ENCODE results near the gene POFUT1.
"Not testable (repeated sequence)": the region's sequence is repeated elsewhere in the genome, so short reads cannot be mapped to it uniquely, and the experiment has no call there.

Gene POFUT1

DNA sequence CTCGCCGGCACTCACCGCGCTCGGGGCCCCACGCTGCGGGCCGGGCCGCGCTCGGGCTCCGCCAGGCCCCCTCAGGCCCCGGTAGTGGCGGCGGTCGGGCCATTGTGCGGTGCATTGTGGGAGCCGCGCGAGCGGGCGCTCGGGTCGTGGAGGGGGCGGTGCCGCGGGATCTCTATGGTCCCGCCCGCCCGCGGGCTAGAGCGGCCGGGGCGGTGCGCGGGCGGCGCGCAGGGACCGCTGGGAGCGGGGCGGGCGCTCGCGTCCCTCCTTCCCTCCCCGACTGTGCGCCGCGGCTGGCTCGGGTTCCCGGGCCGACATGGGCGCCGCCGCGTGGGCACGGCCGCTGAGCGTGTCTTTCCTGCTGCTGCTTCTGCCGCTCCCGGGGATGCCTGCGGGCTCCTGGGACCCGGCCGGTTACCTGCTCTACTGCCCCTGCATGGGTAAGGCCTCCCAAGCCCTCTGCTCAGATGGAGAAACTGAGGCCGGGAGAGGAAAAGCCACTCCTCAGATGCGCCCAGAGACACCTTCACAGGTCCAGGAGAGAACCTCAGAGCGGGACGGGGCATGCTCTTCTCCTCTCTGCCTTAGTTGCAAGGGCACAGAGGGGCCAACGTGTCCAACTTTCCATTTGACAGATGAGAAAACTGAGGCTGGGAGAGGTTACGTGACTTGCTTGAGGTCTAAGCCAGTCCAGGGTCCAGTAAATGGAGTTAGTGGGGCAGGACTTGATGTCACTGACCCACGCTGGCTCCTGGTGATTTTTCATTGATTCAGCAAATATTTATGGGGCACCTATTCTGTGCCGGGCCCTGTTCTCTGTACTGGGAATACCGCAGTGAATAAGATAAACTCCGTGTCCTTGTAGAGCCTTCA lies at the start of gene POFUT1, which contains the start of gene PLAGL2:
Gene POFUT1, plus strand, starts transcription at position 255 of the 873 bp plus-strand sequence. Its CDS starts 62 bp downstream, at position 317.
Gene PLAGL2, minus strand, starts transcription at position 118 of the 873 bp plus-strand sequence. CDS start 5,565 bp downstream, outside the sequence.
- DNase-seq = peak; percentile 91

- no peak for DNase-seq
Measured at GRCh38 chr20:32158351-32158750, 49.3 kb upstream of the POFUT1 start.

DNA sequence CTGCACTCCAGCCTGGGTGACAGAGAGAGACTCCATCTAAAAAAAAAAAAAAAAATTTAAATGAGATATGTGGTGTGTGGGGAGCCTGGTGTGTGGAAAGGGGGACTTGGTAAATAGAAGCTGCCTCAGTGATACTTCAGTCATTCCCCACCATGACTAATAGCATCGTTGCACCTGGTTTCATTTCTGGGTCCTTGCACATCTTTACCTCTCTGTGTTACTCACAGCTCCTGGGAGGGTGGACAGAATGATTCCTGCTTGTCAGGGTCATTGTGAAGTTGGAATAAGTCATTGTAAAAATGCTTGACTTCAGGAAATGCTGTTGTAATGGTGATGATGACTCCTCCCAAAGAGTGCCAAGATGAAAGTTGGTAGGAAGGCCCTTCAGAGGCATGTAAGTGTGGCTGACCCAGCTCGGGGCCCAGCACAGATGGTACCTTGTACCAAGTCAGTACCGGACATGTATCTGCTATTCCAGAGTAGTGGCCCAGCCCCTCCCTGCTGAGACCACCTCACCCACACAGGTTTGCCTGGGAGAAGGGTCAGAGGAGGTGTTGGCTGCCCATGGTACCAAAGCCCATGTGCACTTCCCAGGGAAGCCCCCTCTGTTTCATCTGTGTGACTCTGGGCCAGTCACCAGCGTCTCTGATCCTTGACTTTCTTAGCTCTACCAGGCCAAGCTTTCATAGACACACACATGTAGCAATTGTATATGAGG lies 48.6 kb upstream of the POFUT1 start:
- DNase-seq = no peak

GRCh38 chr20:32159766-32160221 lies 47.9 kb upstream of the POFUT1 start:
- DNase-seq = no peak

DNA sequence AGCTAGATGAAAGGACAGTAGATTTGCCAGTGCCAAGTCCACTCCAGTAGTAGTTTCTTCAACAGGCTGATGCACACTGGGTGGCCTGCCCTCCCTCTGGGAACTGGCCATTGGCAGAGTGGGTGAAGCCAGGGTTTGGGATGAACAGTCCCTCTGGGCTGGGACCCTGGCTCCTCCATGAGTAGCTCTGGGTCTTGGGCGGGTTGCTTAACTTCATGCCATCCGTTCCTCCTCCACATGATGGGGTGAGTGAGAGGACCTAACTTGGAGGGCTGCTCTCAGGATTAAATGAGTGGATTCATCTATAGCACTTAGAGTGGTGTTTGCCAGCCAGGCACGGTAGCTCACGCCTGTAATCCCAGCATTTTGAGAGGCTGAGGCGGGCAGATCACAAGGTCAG lies 47.3 kb upstream of the POFUT1 start:
- no peak for DNase-seq

DNA sequence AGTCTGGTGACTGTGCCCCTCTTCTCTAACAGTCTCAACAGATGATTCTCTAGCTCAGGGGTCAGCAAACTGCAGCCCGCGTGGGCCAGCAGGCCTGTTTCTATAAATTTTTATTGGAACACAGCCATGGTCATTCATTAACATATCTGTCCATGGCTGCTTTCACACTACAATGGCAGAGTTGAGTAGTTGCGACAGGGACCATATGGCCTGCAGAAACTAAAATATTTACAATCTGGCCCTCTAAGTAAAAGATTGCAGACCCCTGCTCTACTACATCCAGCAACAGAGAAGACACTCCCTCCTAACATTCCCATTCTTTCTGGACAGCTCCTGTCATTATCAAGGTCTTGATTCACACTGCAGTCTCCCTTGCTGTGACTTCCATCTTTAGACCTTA lies 45.3 kb upstream of the POFUT1 start:
- no peak for DNase-seq

GRCh38 chr20:32163951-32164350 lies 43.7 kb upstream of the POFUT1 start:
- DNase-seq = no peak

DNA sequence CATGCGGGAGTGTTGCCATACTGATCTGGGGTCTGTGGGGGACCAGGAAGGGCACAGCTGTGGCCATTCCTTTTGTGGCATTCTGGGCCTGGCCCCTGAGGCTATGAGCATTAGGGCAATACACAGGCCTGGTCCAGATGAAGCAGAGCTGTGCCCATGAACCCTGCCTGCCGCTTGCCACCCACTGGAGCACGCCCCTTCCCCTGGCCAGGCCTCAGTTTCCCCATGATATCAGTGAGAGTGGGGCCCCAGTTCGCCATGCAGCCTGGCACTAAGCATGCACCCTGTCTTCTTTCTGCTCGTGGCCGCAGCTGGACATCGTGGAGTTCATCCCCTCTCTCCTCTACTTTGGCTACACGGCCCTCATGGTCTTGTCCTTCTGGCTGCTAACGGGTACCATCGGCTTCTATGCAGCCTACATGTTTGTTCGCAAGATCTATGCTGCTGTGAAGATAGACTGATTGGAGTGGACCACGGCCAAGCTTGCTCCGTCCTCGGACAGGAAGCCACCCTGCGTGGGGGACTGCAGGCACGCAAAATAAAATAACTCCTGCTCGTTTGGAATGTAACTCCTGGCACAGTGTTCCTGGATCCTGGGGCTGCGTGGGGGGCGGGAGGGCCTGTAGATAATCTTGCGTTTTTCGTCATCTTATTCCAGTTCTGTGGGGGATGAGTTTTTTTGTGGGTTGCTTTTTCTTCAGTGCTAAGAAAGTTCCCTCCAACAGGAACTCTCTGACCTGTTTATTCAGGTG lies 42.5 kb upstream of the POFUT1 start:
- no peak for DNase-seq

DNA sequence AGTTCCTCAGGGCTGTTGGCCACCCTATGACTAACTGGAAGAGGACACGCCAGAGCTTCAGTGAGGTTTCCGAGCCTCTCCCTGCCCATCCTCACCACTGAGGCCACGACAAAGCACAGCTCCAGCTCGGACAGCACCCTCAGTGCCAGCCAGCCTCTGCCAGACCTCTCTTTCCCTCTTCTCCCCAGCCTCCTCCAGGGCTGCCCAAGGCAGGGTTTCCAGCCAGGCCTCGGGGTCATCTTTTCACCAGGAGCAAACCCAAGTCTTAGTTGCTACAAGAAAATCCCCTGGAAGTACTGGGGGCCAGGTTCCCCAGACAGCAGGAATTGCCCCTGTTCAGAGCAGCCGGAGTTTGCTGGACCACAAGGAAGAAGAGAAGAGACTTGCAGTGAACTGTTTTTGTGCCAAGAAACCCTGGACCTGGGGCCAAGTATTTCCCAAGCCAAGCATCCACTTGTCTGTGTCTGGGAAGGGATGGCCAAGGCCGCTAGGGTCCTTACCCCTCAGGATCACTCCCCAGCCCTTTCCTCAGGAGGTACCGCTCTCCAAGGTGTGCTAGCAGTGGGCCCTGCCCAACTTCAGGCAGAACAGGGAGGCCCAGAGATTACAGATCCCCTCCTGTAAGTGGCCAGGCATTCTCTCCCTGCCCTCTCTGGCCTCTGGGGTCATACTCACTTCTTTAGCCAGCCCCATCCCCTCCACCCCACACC lies 41.7 kb upstream of the POFUT1 start:
- no peak for DNase-seq

GRCh38 chr20:32167552-32167951 lies 40.1 kb upstream of the POFUT1 start:
- no peak for DNase-seq

- DNase-seq = no peak
Measured at GRCh38 chr20:32168184-32168910, 39.3 kb upstream of the POFUT1 start.

- DNase-seq = not testable (repeated sequence)
Measured at GRCh38 chr20:32177696-32178095, 30.0 kb upstream of the POFUT1 start.

- DNase-seq = no peak
Measured at GRCh38 chr20:32179515-32179914, 28.2 kb upstream of the POFUT1 start.

GRCh38 chr20:32179934-32180333 lies 27.7 kb upstream of the POFUT1 start:
- DNase-seq = no peak

DNA sequence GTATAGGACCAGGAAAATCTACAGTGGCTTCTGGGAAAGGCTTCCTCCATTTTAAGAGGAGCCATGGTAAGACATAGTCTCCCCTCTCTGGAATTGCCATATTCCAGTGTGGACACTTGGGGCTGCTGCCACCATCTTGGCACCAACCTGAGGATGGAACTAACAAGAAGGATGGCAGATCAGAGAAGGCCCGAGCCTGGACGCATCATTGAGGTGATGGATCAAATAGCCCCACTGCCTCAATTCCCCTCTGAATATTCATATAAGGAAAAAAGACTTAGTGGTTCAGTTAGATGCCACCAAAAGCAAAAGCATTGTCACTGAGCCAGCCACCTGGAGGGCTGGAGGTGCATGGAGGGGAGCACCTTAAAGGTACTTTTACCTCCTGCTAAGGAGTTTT lies 26.1 kb upstream of the POFUT1 start:
- DNase-seq = no peak

DNA sequence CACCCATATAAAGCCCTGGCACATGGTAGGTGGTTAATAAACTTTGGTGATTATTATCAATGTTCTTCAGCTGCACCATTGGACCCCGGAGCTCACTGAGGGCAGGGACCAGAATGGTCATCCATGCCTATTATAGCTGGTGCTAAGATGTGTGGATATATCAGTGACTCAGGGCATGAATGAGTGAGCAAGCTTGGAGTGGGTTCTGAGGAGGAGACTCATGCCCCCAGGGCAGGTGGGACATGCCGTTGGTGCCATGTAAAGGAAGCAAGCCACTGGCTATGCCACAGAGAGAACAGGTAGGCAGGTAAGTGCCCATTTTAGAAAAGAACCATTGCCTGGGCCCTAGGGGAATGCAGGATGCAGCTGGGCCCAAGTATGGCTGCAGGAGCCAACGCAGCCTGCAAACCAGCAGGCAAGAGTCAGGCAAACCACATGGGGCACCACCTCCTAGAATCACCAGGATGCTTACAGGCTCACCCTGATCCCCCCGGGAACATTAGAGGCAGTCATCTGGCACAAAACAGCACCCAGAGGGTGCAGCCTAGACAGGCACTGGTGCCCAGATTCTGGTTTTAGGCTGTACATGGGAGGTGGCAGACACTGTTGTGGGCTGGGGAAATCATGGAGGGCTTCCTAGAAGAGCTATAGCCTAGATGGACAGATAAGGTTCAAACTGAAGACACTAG lies 23.6 kb upstream of the POFUT1 start:
- DNase-seq = no peak

DNA sequence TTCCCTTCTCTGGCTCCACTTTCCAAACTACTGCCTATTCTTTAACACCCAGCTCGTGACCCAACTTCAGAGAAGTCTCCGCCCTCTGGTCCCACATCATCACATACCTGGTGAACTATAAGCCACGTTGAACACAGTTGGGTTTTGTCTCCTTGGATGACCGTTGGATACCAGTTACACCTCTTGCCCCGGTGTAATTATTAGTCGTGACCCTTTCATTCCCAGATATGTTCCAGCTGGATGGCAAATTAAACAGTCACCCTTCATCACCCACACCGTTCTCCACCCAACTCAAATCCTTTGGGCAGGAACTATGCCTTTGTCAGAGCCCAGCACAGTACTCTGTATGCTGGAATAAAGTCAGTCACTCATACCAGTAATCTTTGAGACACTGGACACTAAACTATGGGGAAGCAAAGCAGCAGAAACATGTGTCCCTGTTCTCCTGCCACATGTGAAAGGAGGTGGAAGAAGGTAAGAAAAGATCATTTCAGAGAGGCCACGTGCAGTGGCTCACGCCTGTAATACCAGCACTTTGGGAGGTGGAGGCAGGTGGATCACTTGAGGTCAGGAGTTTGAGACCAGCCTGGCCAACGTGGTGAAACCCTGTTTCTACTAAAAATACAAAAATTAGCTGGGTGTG lies 22.6 kb upstream of the POFUT1 start:
- DNase-seq = peak; percentile 1

DNA sequence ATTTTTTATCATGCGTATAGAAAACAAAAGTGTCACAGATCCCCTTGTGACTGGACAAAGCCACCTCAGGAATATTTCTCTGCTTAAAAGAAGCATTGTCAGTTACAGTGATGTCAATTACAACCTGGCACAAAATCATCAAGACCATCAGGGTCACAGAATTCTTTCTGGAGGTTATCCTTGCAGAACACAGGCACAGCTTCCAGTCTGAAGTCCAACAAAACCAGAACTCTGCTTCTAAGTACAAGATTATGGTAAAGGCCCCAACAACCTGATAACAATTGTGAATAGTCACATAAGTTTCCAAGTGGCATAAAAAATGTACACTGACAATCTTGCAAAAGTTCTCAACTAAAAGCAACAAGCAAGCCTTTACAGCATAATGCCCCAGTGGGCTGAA lies 21.2 kb upstream of the POFUT1 start:
- no peak for DNase-seq

- DNase-seq = no peak
Measured at GRCh38 chr20:32188376-32189122, 19.1 kb upstream of the POFUT1 start.

GRCh38 chr20:32189123-32189410 lies 18.6 kb upstream of the POFUT1 start:
- no peak for DNase-seq

Data from right hindlimb (tissue), 1 donor.